Suprapubic skin (tissue), 3 donors: ENCODE results near the gene FBN1.

ENCODE experiments used
- CTCF ChIP-seq, 2 donors: fragments of 200-600 bp in 1 of 2; fragments of 450-650 bp in 1 of 2; sonication (generic) in 1 of 2; IDR thresholded peaks; one replicate each; pipeline ENCODE4 v1.5.1; 2016 to 2019; ENCODE audit warnings: antibody characterized with exemption in 2 of 2, mild to moderate bottlenecking in 1 of 2, moderate library complexity in 1 of 2
- POLR2A ChIP-seq, 2 donors: fragments of 450-650 bp; IDR thresholded peaks; one replicate each; pipeline ENCODE4 v1.6.1; 2017; ENCODE audit warnings: antibody characterized with exemption in 2 of 2, mild to moderate bottlenecking in 2 of 2, moderate library complexity in 2 of 2

- TF ChIP-seq CTCF (IDR thresholded peaks at IDR 0.05) (no peak), POLR2A (IDR thresholded peaks at IDR 0.05) (no peak)
Measured at GRCh38 chr15:48388016-48388851, 257.3 kb downstream of the FBN1 start.
